ENCODE data around the gene GLI3. TPM values are rescaled to one million over a fixed set of nuclear protein-coding genes. Genes with fewer than 3 reads are reported as not detected.
A peak's percentile ranks its signal among the peaks of the same experiment; 100 is the strongest.

Gene GLI3
- total RNA-seq, 1 donor from 2014 or later: 32.0 TPM

DNA sequence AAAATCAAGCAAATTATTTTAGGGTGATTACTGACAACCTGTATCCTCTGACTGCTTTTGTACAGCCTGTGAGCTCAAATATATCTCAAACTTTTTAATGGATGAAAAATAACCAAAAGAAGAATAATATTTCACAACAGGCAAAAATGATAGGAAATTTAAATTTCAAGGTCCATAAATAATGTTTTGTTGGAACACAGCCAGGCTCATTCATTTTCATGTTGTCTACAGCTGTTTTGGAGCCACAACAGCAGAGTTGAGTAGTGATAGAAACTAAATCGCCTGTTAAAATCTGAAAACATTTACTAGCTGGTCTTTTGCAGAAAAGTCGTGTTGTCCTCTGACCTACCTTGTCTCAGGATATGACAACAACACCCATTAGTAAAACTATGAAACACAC lies 75.9 kb downstream of the GLI3 start:
- no peak overlapping the region for H3K27ac ChIP-seq
- no peak for DNase-seq (ENCODE audit: low spot score)
- Mint-ChIP-seq H3K36me3 (peaks cover 14% of the 10 kb centered on the region), H3K4me3 (no peak overlapping the region), H3K4me1 (peaks cover 56% of the 10 kb centered on the region), H3K9me3 (no peaks in the 10 kb centered on the region), H3K27ac (no peak overlapping the region), H3K27me3 (ENCODE audit: insufficient read depth, low read depth) (no peaks in the 10 kb centered on the region)
- no peaks in the 10 kb centered on the region for H3K27me3 ChIP-seq
- H4K20me1 ChIP-seq (ENCODE audit: low read depth): peaks cover 100% of the 10 kb centered on the region
- no peak overlapping the region for H3K4me2 ChIP-seq
- no peak for TF ChIP-seq EZH2phosphoT487 (IDR thresholded peaks at IDR 0.05)
- no peak for TF ChIP-seq EZH2 (IDR thresholded peaks at IDR 0.05)
- TF ChIP-seq, protein P1, sequence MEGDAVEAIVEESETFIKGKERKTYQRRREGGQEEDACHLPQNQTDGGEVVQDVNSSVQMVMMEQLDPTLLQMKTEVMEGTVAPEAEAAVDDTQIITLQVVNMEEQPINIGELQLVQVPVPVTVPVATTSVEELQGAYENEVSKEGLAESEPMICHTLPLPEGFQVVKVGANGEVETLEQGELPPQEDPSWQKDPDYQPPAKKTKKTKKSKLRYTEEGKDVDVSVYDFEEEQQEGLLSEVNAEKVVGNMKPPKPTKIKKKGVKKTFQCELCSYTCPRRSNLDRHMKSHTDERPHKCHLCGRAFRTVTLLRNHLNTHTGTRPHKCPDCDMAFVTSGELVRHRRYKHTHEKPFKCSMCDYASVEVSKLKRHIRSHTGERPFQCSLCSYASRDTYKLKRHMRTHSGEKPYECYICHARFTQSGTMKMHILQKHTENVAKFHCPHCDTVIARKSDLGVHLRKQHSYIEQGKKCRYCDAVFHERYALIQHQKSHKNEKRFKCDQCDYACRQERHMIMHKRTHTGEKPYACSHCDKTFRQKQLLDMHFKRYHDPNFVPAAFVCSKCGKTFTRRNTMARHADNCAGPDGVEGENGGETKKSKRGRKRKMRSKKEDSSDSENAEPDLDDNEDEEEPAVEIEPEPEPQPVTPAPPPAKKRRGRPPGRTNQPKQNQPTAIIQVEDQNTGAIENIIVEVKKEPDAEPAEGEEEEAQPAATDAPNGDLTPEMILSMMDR (IDR thresholded peaks at IDR 0.05): no peak
- peaks cover 54% of the 10 kb centered on the region for H3K4me1 ChIP-seq
- peaks cover 100% of the 10 kb centered on the region for H3K79me2 ChIP-seq (ENCODE audit: low read depth)
- H3K4me3 ChIP-seq: no peak overlapping the region
- H3K36me3 ChIP-seq: no peaks in the 10 kb centered on the region
- H3K9me3 ChIP-seq (ENCODE audit: low read depth): no peaks in the 10 kb centered on the region
- no peak overlapping the region for H3K9ac ChIP-seq
- peaks cover 10% of the 10 kb centered on the region for H3F3A ChIP-seq (ENCODE audit: low read depth)
- no peak overlapping the region for H2AFZ ChIP-seq (replicated peaks)

GRCh38 chr7:42159130-42159529 lies 77.9 kb downstream of the GLI3 start:
- H3K4me3 ChIP-seq: no peak overlapping the region
- H3K36me3 ChIP-seq: no peaks in the 10 kb centered on the region
- H3K79me2 ChIP-seq (ENCODE audit: low read depth): peaks cover 100% of the 10 kb centered on the region
- H4K20me1 ChIP-seq (ENCODE audit: low read depth): peaks cover 100% of the 10 kb centered on the region
- Mint-ChIP-seq H3K9me3 (no peaks in the 10 kb centered on the region), H3K36me3 (peaks cover 9% of the 10 kb centered on the region), H3K4me1 (peaks cover 55% of the 10 kb centered on the region), H3K27me3 (ENCODE audit: insufficient read depth, low read depth) (no peaks in the 10 kb centered on the region), H3K4me3 (no peak overlapping the region), H3K27ac (peak overlapping the region; percentile 58)
- peaks cover 25% of the 10 kb centered on the region for H3F3A ChIP-seq (ENCODE audit: low read depth)
- no peak overlapping the region for H3K27ac ChIP-seq
- H2AFZ ChIP-seq (replicated peaks): no peak overlapping the region
- peak overlapping the region; percentile 20 for H3K4me2 ChIP-seq
- H3K9me3 ChIP-seq (ENCODE audit: low read depth): no peaks in the 10 kb centered on the region
- H3K27me3 ChIP-seq: no peaks in the 10 kb centered on the region
- H3K4me1 ChIP-seq: peaks cover 74% of the 10 kb centered on the region
- TF ChIP-seq, protein P1 (IDR thresholded peaks at IDR 0.05): no peak
- TF ChIP-seq EZH2 (IDR thresholded peaks at IDR 0.05) (no peak), EZH2phosphoT487 (IDR thresholded peaks at IDR 0.05) (no peak)
- DNase-seq (ENCODE audit: low spot score): no peak
- H3K9ac ChIP-seq: no peak overlapping the region

DNA sequence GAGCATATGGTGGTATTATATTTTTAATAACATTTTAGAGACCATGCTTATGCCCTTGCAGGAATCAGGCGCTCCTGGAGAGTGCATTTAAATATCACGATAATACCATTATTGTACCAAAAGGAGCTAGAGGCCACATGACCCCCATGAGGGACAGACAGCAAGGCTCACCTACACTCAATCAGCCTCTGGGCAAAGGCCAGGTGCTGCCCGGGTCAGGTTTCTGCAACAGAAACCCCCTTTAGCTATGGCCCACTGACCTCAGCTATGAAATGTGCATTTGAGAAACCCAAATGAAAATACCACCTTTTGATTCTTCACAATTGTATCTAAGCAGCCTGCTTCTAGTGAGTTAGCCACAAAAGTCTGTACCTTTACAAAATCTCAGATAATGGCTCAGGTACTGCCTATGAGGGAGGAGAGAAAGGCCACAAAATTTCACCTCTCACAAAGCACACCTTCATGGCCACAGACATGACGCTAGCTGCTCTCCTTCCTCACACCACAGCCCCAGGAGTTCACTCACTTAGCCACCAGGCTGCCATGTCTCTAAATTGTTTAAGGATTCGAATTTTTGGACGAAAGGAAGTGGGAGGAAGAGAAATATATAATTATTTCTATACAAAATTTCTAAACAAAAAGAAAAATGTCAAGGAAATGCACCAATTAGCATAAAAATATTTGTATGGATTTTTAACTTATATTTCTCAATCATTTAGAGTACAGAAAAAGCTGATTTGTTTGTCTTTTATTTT lies 79.9 kb downstream of the GLI3 start:
- Histone ChIP-seq H3K79me2 (ENCODE audit: low read depth) (peaks cover 91% of the 10 kb centered on the region), H3K4me1 (peaks cover 84% of the 10 kb centered on the region), H3K36me3 (no peaks in the 10 kb centered on the region), H3K4me3 (no peak overlapping the region), H4K20me1 (ENCODE audit: low read depth) (peaks cover 100% of the 10 kb centered on the region), H3K27me3 (no peaks in the 10 kb centered on the region), H3K4me2 (peak overlapping the region; percentile 26), H3F3A (ENCODE audit: low read depth) (peaks cover 45% of the 10 kb centered on the region), H3K27ac (peak overlapping the region; percentile 15), H2AFZ (replicated peaks) (no peak overlapping the region), H3K9me3 (ENCODE audit: low read depth) (no peaks in the 10 kb centered on the region), H3K9ac (no peak overlapping the region)
- DNase-seq (ENCODE audit: low spot score): no peak
- Mint-ChIP-seq H3K9me3 (no peaks in the 10 kb centered on the region), H3K27ac (peak overlapping the region; percentile 86), H3K4me1 (peaks cover 39% of the 10 kb centered on the region), H3K27me3 (ENCODE audit: insufficient read depth, low read depth) (no peaks in the 10 kb centered on the region), H3K36me3 (peaks cover 5% of the 10 kb centered on the region), H3K4me3 (no peak overlapping the region)
- TF ChIP-seq EZH2 (IDR thresholded peaks at IDR 0.05) (no peak), EZH2phosphoT487 (IDR thresholded peaks at IDR 0.05) (no peak)
- TF ChIP-seq, protein P1 (IDR thresholded peaks at IDR 0.05): no peak

Data from neural progenitor cell (in vitro differentiated cells).